H1 (cell line): Measurements from ENCODE around the gene FBN2. TPM values are rescaled to one million over a fixed set of nuclear protein-coding genes. Genes with fewer than 3 reads are reported as not detected.

Source experiments
- BACH1 ChIP-seq: IDR thresholded peaks from 2 replicates; pipeline ENCODE4 v1.6.1; 2012; ENCODE audit warnings: low read length, improper control_type of control experiment
- CBX5 ChIP-seq: fragments of 300-800, 300-1000 bp; sonication (generic); IDR thresholded peaks from 2 replicates; pipeline ENCODE4 v1.7.1; 2016; ENCODE audit warnings: antibody characterized with exemption, low read length, low read depth
- CEBPB ChIP-seq: IDR thresholded peaks from 2 replicates; pipeline ENCODE4 v1.6.1; 2012; ENCODE audit warnings: low read depth, low read length
- CHD7 ChIP-seq: fragments of 300-600 bp; sonication (generic); IDR thresholded peaks from 2 replicates; pipeline ENCODE4 v1.7.1; 2012; ENCODE audit warnings: low read length, moderate library complexity, mild to moderate bottlenecking, inconsistent platforms; ENCODE audit not compliant: insufficient replicate concordance
- CTBP2 ChIP-seq: IDR thresholded peaks from 2 replicates; pipeline ENCODE4 v1.7.0; 2011; ENCODE audit warnings: borderline replicate concordance, mild to moderate bottlenecking, moderate library complexity, mixed read lengths, low read length; ENCODE audit not compliant: insufficient read depth, insufficient read length
- EP300 ChIP-seq, 2 experiments: IDR thresholded peaks; 1 replicate in 1 of 2; 2 replicates in 1 of 2; pipeline ENCODE4 v1.6.1; 2011 to 2012; ENCODE audit warnings: low read depth in 2 of 2, low read length in 2 of 2, mild to moderate bottlenecking in 2 of 2, borderline replicate concordance in 1 of 2, inconsistent platforms in 1 of 2, moderate library complexity in 1 of 2
- HDAC2 ChIP-seq, 2 experiments: fragments of 300-600 bp in 1 of 2; sonication (generic) in 1 of 2; IDR thresholded peaks; 2 replicates each; pipeline ENCODE4 v1.6.1; 2011 to 2012; ENCODE audit warnings: low read depth in 2 of 2, low read length in 2 of 2, mild to moderate bottlenecking in 2 of 2, moderate library complexity in 2 of 2, borderline replicate concordance in 1 of 2, inconsistent platforms in 1 of 2
- KDM4A ChIP-seq: IDR thresholded peaks from one replicate; pipeline ENCODE4 v1.7.1; 2012; ENCODE audit warnings: low read depth, mild to moderate bottlenecking, moderate library complexity, low read length, inconsistent platforms; ENCODE audit not compliant: severe bottlenecking
- TCF12 ChIP-seq: IDR thresholded peaks from 2 replicates; pipeline ENCODE4 v1.6.1; 2011; ENCODE audit warnings: low read depth, mild to moderate bottlenecking, low read length
- polyA plus RNA-seq, 7 experiments: library from polyadenylated mRNA; depleted of rRNA in 3 of 7; stranded (reverse) in 5 of 7; unstranded in 2 of 7; fragments of >200 nt in 5 of 7; fragments of 200-250 nt in 2 of 7; gene quantifications; 1 replicate in 5 of 7; 2 replicates in 1 of 7; 4 replicates in 1 of 7; pipeline versions ENCODE4 v1.2.1 to v1.2.3, GENCODE V29; 2011 to 2013; ENCODE audit warnings: missing spikeins in 2 of 7, mixed read lengths in 2 of 7
- total RNA-seq: library from RNA; stranded (reverse); fragmentation: NEBNext Ultra II Directional; extraction: Animal tissue kit (Norgen Biotek cat#: 25700); gene quantifications from 2 replicates; pipeline ENCODE4 v1.2.1, GENCODE V29; 2021

The FBN2 gene
- total and polyA plus RNA-seq, 2 of the 8 experiments (the other 6 are each of a cell fraction or from before 2014, with no cell fraction given): 14.1 to 16.3 TPM

- no peak for TF ChIP-seq EP300 (IDR thresholded peaks at IDR 0.05; ENCODE audit: borderline replicate concordance in 1 of 2, low read depth in 2 of 2, low read length in 2 of 2)
- TF ChIP-seq HDAC2 (IDR thresholded peaks at IDR 0.05; ENCODE audit: borderline replicate concordance in 1 of 2, low read depth in 2 of 2, low read length in 2 of 2): 0 out of 4 replicates have a peak, but pooled peaks of 1 of the 2 experiments have one; percentile 11
- peak; percentile 94 for TF ChIP-seq KDM4A
- no peak for TF ChIP-seq CTBP2
- no peak for TF ChIP-seq CHD7
- no peak for TF ChIP-seq TCF12
- no peak for TF ChIP-seq CBX5
- TF ChIP-seq BACH1: no peak
- TF ChIP-seq CEBPB: no peak
These were observed 399 bp upstream of the FBN2 start (continued) for GRCh38 chr5:128538250-128539037.
